Measurements from ENCODE around the gene CACNA1S. TPM values are rescaled to one million over a fixed set of nuclear protein-coding genes. Genes with fewer than 3 reads are reported as not detected.

Gene CACNA1S
- total and polyA plus RNA-seq, 2 of the 8 experiments (the other 6 are each of a cell fraction or from before 2014, with no cell fraction given) = 0.06 TPM; not detected in 1

- Histone ChIP-seq H2BK5ac (ENCODE audit: low read depth, low read length) (no peak overlapping the region), H3K79me1 (ENCODE audit: low read depth, low read length) (no peaks in the 10 kb centered on the region), H2BK120ac (replicated peaks; ENCODE audit: low read depth, low read length) (no peak overlapping the region), H3K23me2 (ENCODE audit: low read depth, low read length) (peaks cover 7% of the 10 kb centered on the region; the same call in 1 of the 2 replicates), H3K36me3 (ENCODE audit: control insufficient read depth in 2 of 4, insufficient read depth in 4 of 4, low read length in 3 of 4) (no peaks in the 10 kb centered on the region), H2AFZ (ENCODE audit: low read length) (no peak overlapping the region), H3K4ac (replicated peaks; ENCODE audit: insufficient read length, low read depth, low read length) (no peak overlapping the region), H3K27me3 (replicated peaks in 1 of 4; ENCODE audit: control insufficient read depth in 3 of 4, extremely low read depth in 1 of 4, insufficient read depth in 3 of 4, low read length in 3 of 4) (peaks cover 9 to 27% (median 21%) of the 10 kb centered on the region in 4 experiments), H3K18ac (ENCODE audit: extremely low read depth, low read length) (no peak overlapping the region), H3K4me2 (ENCODE audit: insufficient read depth in 1 of 2, low read depth in 2 of 2, low read length in 2 of 2) (no peak overlapping the region), H3K56ac (replicated peaks; ENCODE audit: insufficient read length, low read depth, low read length) (no peak overlapping the region), H3K23ac (ENCODE audit: insufficient read length) (no peak overlapping the region), H4K5ac (ENCODE audit: insufficient read length, low read depth, low read length) (no peak overlapping the region), H4K91ac (replicated peaks; ENCODE audit: insufficient read length, low read length) (no peak overlapping the region), H3K79me2 (ENCODE audit: control insufficient read depth in 1 of 2, insufficient read depth in 2 of 2, low read length in 2 of 2) (no peaks in the 10 kb centered on the region), H4K20me1 (replicated peaks in 1 of 2; ENCODE audit: control insufficient read depth in 1 of 2, insufficient read depth in 2 of 2, low read length in 2 of 2) (no peaks in the 10 kb centered on the region), H3K27ac (ENCODE audit: low read depth, low read length) (no peak overlapping the region), H3K9ac (replicated peaks in 1 of 4; ENCODE audit: extremely low read depth in 1 of 4, low read depth in 3 of 4, low read length in 3 of 4) (no peak overlapping the region), H3K4me3 (ENCODE audit: extremely low read depth in 1 of 4, insufficient read depth in 2 of 4, low read depth in 3 of 4, low read length in 4 of 4) (no peak overlapping the region), H3K9me3 (ENCODE audit: insufficient read depth in 2 of 2, low read depth in 1 of 2, low read length in 1 of 2) (no peaks in the 10 kb centered on the region; a peak in 1 of 4 replicates), H3K14ac (ENCODE audit: insufficient read length) (no peak overlapping the region), H2BK20ac (ENCODE audit: low read length) (no peak overlapping the region), H2AK5ac (ENCODE audit: low read depth, low read length) (no peak overlapping the region), H3K4me1 (replicated peaks in 1 of 4; ENCODE audit: control insufficient read depth in 3 of 4, insufficient read depth in 4 of 4, low read length in 3 of 4) (peaks cover 0 to 9% (median 3%) of the 10 kb centered on the region in 4 experiments; a peak in 3 of 7 replicates), H4K8ac (ENCODE audit: extremely low read depth, insufficient read depth, low read length) (no peak overlapping the region), H2BK15ac (ENCODE audit: low read length) (no peak overlapping the region), H2BK12ac (ENCODE audit: low read depth, low read length) (no peak overlapping the region)
- ChIA-PET CTCF (ENCODE audit: partially characterized antibody) (interaction anchor here (0.8 to 16.3 kb wide), 24 partner anchors 8 to 225 kb away, joined by 3 to 343 read pairs (median 6); no protein-coding TSS in a partner anchor), POLR2A (ENCODE audit: partially characterized antibody) (interaction anchor here (3.1 kb wide), 1 partner anchor 27 kb away, joined by 15 read pairs; no protein-coding TSS in a partner anchor)
- FAIRE-seq (no peak), DNase-seq (ENCODE audit: low read depth in 1 of 2, low spot score in 2 of 2) (no peak)
- TF ChIP-seq TEAD4 (IDR thresholded peaks at IDR 0.05; ENCODE audit: low read depth, low read length) (no peak), RAD21 (IDR thresholded peaks at IDR 0.05 in 1 of 2, conservative IDR thresholded peaks at IDR 0.05 in 1 of 2; ENCODE audit: low read depth in 2 of 2, low read length in 2 of 2) (no peak)
- 95% methylated on average over 3 of the region's 3 CpGs; no CpG with 5 or more reads in 1 of the 2 experiments for WGBS, 2 experiments (ENCODE audit: extremely low coverage in 1 of 2, insufficient coverage in 1 of 2, insufficient read length in 1 of 2, insufficient replicate concordance in 2 of 2, low coverage in 1 of 2, low lambda C conversion rate in 2 of 2, missing lambda C conversion rate in 1 of 2)
Observed at GRCh38 chr1:201112926-201113325, 700 bp upstream of the CACNA1S start.

Data from H1 (cell line).